ENCODE measurements around the gene FLNA. TPM values are rescaled to one million over a fixed set of nuclear protein-coding genes. Genes with fewer than 3 reads are reported as not detected.
"Not testable (repeated sequence)": the region's sequence is repeated elsewhere in the genome, so short reads cannot be mapped to it uniquely, and the experiment has no call there.

FLNA gene
- total RNA-seq, 1 donor from 2014 or later, result 824 TPM

DNA sequence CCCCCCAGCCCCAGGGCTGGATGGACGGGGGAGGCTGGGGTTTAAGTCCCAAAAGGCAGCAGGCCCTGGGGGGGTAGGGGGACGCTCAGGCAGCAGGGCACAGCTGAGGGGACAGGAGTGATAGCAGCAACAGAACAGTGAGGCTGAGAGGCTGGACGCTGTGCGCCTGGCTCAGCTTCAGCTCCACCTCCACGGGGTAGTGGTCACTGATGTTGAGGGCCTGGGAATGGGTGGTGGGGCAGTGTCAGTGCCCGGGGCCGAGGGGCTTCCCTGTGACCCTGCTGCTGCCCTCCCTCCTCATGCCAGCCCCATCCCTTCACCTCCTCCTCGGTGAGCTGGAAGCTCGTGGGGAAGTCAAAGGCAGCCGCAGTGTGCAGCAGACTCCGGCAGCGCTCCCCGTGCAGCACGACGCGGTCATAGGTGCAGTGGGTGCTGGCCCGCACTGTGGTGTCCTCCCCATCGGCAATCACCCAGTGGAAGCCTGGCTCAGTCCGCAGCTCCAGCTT, 28.2 kb upstream of the FLNA start:
- no peaks in the 10 kb centered on the region for H3K27me3 Mint-ChIP-seq
- intact Hi-C loops (cut with micrococcal nuclease), result no loop called here
- no peak for DNase-seq
- no peaks in the 10 kb centered on the region for H3K9me3 Mint-ChIP-seq
- H3K36me3 Mint-ChIP-seq (ENCODE audit: low read depth), result peaks cover 38% of the 10 kb centered on the region
- H3K27ac Mint-ChIP-seq, result no peak overlapping the region
- H3K4me3 Mint-ChIP-seq, result no peak overlapping the region
- H3K4me1 Mint-ChIP-seq, result peaks cover 11% of the 10 kb centered on the region

DNA sequence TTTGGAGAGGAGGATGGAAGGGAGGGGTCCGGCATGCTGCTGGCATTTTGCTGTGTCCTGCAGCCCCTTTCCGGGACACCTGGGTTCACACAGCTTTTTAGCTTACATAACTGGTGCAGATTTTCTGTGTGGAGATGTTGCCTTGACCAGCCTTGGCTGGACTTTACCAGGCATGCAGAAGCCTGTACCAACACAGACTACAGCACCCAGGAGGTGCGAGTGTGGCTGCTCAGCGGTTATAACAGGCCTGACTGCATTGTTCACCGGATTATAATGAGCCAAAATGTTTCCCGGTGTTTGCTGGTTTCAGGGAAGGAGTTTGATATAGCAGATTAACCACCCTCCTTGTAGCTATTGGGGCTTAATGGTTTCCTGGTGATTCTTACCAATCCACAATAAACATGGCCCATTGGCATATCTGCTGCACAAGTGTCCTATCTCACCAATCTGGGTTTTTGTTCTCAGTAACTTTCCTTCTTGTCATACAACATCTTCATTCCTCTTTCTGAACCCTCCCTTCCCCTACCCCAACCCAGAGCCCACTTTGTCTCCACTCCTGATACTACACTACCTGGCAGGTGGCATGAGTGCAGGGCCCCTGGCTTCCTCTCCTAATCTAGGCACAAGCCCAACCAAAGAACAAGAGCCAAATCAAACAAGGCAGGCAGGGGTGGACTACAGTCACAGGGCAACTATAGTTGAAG, 27.6 kb upstream of the FLNA start:
- peaks cover 11% of the 10 kb centered on the region for H3K4me1 Mint-ChIP-seq
- H3K9me3 Mint-ChIP-seq, result no peaks in the 10 kb centered on the region
- intact Hi-C loops (cut with micrococcal nuclease), result no loop called here
- no peak overlapping the region for H3K4me3 Mint-ChIP-seq
- no peaks in the 10 kb centered on the region for H3K27me3 Mint-ChIP-seq
- H3K36me3 Mint-ChIP-seq (ENCODE audit: low read depth), result peaks cover 38% of the 10 kb centered on the region
- DNase-seq, result no peak
- H3K27ac Mint-ChIP-seq, result no peak overlapping the region

DNA sequence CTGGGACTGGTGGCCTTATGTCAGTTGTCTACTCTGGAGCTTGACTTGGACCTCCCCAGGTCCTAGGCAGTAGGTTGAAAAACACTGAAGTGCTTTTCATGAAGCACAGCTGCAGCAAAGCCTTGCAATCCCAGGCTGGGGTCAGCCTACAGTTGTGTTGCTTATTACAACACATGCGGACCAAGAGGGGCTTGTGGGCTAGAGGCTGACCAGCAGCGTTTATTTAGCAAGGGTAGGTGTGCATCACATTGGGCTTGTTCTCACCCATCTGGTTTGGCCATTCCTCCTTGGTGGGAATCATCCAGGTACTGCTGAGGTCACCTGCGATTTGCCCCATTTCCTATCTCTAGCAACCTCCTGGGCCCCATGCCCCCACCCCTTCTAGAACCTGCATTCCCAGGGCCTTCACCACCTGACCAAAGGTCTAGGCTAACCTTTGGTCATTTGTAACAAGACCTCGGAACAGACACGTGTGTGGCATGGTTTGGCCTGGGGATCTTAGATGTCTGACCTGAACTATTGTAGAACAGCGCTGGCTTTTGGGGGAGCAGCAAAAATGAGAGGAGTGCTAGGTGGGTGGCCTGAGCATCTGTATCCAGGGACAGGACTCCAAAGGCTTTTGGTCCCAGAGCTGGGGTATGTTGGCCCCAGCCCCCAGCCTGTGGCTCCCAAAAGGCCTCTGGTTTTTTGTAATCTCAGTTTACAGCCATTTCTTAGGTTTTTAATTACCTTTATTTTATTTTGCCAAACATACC, 26.8 kb upstream of the FLNA start:
- H3K9me3 Mint-ChIP-seq, result no peaks in the 10 kb centered on the region
- peak overlapping the region; percentile 74 for H3K27ac Mint-ChIP-seq
- no peaks in the 10 kb centered on the region for H3K27me3 Mint-ChIP-seq
- no peak for DNase-seq
- H3K4me3 Mint-ChIP-seq, result peak overlapping the region; percentile 92
- H3K36me3 Mint-ChIP-seq (ENCODE audit: low read depth), result peaks cover 38% of the 10 kb centered on the region
- H3K4me1 Mint-ChIP-seq, result peaks cover 11% of the 10 kb centered on the region
- intact Hi-C loops (cut with micrococcal nuclease), result no loop called here

DNA sequence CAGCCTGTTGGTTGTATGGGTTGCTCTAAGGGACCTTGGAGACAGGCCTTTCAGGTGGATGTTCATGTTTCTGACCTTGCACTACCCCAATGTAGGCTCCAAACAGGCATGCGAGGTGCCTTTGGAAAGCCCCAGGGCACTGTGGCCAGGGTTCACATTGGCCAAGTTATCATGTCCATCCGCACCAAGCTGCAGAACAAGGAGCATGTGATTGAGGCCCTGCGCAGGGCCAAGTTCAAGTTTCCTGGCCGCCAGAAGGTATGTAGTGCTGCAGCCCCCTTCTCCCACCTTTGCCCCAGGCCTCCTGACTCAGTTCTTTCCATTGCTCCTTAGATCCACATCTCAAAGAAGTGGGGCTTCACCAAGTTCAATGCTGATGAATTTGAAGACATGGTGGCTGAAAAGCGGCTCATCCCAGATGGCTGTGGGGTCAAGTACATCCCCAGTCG, 26.0 kb upstream of the FLNA start:
- Mint-ChIP-seq H3K27ac (peak overlapping the region; percentile 100), H3K4me3 (peak overlapping the region; percentile 92), H3K36me3 (ENCODE audit: low read depth) (peaks cover 38% of the 10 kb centered on the region), H3K4me1 (peaks cover 11% of the 10 kb centered on the region)
- DNase-seq; intact Hi-C loops (cut with micrococcal nuclease); H3K27me3 Mint-ChIP-seq; H3K9me3 Mint-ChIP-seq: not testable (repeated sequence)

DNA sequence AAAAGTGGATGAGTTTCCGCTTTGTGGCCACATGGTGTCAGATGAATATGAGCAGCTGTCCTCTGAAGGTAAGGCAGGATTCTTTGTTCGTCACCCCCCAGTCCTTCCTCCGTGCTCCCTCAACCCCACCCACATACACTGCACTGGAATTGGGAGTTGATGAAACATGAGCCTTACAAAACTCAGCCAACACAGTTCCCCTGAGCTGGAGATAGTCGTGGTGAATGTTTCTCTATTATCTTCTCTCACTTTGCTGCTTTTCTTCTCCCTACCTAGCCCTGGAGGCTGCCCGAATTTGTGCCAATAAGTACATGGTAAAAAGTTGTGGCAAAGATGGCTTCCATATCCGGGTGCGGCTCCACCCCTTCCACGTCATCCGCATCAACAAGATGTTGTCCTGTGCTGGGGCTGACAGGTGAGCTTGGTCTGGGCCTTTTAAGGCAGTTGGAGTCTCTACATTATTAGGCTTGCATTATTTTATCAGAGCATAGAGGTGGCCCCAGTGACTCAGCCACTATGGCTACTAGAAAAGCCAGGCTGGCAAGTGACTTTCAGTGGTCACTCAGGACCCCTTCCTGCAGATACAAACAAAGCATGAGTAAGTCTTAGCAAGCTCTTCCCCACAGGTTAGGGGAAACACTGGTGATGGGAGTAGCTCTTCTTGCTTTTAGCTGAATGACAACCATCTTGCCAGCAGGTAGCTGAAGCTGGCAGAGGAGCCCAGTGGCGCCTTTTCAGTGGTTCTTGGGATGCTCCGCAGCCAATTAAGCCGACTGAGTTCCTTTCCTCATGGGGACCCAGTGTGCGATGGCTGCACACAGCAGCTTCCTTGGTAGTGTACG, 25.3 kb upstream of the FLNA start:
- H3K9me3 Mint-ChIP-seq, result no peaks in the 10 kb centered on the region

DNA sequence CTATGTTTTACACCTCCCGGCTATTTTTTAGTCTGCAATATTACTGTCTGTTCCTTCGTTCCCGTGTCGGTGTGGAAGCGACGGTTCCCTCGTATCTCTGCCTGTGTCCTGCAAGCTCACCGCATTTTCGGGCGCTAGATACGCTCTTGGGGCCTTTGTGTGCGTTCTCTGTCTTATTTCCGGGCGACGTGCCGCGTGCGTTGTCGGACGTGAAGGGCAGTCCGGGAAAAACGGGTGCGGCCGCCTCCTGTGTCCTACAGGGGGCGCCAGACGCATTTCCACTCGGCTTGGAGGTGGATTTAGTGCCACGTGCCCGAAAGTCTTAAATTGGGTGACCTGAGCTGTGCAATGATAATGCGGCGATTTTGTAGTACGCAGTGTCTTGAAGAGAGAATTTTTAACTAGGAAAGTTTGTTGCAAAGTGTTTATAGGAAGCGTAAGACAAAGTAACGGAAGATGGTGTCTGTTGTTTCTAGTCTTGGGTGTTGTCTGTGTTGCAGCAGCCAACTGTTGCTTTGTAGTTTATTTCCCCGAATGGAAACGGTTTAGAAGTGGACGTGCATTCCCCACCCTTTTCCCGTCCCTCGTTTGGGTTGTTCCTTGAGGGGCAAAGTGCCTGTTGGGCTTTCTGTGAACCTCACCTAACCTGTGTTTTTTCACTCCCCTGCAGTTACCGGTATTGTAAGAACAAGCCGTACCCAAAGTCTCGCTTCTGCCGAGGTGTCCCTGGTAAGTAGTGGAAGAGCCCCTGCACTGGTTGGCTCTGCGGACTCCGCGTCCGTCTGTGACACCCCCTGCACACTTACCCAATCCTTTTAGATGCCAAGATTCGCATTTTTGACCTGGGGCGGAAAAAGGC, 24.5 kb upstream of the FLNA start:
- Mint-ChIP-seq H3K4me3 (peak overlapping the region; percentile 92), H3K36me3 (ENCODE audit: low read depth) (peaks cover 38% of the 10 kb centered on the region), H3K27me3 (no peaks in the 10 kb centered on the region), H3K4me1 (peaks cover 11% of the 10 kb centered on the region), H3K9me3 (no peaks in the 10 kb centered on the region), H3K27ac (peak overlapping the region; percentile 100)
- peak; percentile 94 for DNase-seq
- intact Hi-C loops (cut with micrococcal nuclease), result loop anchor here (5.0 kb wide), 2 partner anchors 38 to 78 kb away; partner anchors contain the start of genes GDI1 and LAGE3

More for the DNA sequence above, 25.3 kb upstream of the FLNA start:
- Mint-ChIP-seq H3K36me3 (ENCODE audit: low read depth) (peaks cover 38% of the 10 kb centered on the region), H3K27me3 (no peaks in the 10 kb centered on the region), H3K4me1 (peaks cover 11% of the 10 kb centered on the region), H3K4me3 (peak overlapping the region; percentile 92), H3K27ac (peak overlapping the region; percentile 100)
- peak; percentile 77 for DNase-seq
- intact Hi-C loops (cut with micrococcal nuclease), result loop anchor here (5.0 kb wide), 2 partner anchors 38 to 78 kb away; partner anchors contain the start of genes GDI1 and LAGE3

DNA sequence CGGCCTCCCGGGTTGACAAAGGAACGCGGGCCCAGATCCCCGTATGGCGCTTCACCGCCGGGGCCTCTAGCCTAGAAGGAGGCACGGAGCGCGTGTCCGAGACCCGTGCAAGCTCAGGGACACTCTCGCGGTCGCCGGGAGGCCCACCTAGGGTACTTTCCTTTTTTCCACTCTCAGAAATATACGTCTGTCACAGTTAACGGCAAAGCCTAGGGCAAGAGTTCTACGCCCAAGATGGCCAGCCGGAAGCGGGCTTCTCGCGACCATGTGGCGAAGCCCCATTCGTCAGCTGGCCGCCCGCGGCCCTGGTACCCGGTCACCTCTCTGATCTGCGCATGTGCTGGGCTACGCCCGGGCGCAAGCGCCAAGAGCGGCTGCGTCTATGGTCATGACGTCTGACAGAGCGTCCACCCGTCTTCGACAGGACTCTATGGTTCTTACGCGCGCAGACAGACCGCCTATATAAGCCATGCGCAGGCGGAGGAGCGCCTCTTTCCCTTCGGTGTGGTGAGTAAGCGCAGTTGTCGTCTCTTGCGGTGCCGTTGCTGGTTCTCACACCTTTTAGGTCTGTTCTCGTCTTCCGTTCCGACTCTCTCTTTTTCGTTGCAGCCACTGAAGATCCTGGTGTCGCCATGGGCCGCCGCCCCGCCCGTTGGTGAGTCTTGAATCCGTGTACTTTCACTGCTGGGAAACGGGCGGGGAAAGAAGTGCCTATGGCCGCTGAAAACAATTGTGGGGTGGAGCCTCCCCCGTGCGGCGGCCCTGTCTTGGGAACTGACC, 23.6 kb upstream of the FLNA start, which contains the start of gene RPL10:
Gene RPL10 (plus strand): TSS at position 490 of the 780 bp plus-strand sequence. CDS start 143 bp downstream, at position 633.
- no peaks in the 10 kb centered on the region for H3K27me3 Mint-ChIP-seq
- H3K9me3 Mint-ChIP-seq, result no peaks in the 10 kb centered on the region
- H3K36me3 Mint-ChIP-seq (ENCODE audit: low read depth), result peaks cover 38% of the 10 kb centered on the region
- peak within 1 kb of the TSS; percentile 100 for H3K27ac Mint-ChIP-seq
- peak; percentile 97 for DNase-seq
- H3K4me3 Mint-ChIP-seq, result peak within 1 kb of the TSS; percentile 92
- peaks cover 11% of the 10 kb centered on the region for H3K4me1 Mint-ChIP-seq
- intact Hi-C loops (cut with micrococcal nuclease), result loop anchor here (5.0 kb wide), 2 partner anchors 39 to 79 kb away; partner anchors contain the start of genes GDI1 and LAGE3

DNA sequence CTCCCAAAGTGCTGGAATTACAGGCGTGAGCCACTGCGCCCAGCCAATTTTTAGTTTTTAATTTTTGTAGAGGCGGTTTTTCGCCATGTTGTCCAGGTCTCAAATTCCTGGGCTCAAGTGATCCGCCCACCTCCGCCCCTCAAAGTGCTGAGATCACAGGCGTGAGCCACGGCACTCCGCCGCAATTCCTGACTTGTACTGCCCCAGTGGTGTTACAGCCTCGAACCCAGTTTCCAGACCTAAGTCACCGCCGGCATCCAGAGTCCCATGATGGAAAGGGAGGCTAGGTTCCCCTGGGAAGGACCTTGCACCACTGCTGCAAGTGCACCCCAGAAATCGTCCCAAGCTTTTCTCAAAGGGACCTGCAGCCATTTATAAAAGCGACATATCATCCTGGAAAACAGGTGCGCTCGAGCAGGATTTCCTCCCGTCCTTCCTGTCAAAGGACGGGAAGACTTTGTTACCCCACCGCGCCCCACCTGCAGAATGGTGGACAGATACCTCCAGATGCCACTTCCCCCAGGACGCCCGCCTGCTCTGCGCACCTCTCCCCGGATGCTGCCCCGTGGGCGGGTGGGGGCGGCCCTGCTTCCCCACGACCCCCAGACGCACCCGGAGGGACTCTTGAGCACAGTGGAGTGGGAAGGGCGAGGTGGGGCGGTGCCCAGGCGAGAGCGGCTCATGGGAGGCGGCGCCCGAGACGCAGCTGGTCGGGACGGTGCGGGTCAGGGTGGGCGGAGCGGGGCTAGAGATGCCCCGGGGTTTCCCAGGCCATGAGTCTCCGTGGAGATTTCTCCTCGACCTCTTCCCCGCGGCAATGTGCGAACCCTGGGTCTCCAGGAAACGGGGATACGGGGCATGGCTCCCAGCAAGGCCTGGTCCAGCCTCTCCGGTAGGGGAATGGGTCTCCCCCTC, 22.8 kb upstream of the FLNA start:
- peak; percentile 89 for DNase-seq
- intact Hi-C loops (cut with micrococcal nuclease), result loop anchor here (5.0 kb wide), 2 partner anchors 40 to 80 kb away; partner anchors contain the start of genes GDI1 and LAGE3
- Mint-ChIP-seq H3K4me1 (peaks cover 11% of the 10 kb centered on the region), H3K27me3 (no peaks in the 10 kb centered on the region), H3K9me3 (no peaks in the 10 kb centered on the region), H3K4me3 (peak overlapping the region; percentile 92), H3K36me3 (ENCODE audit: low read depth) (peaks cover 35% of the 10 kb centered on the region), H3K27ac (peak overlapping the region; percentile 100)

DNA sequence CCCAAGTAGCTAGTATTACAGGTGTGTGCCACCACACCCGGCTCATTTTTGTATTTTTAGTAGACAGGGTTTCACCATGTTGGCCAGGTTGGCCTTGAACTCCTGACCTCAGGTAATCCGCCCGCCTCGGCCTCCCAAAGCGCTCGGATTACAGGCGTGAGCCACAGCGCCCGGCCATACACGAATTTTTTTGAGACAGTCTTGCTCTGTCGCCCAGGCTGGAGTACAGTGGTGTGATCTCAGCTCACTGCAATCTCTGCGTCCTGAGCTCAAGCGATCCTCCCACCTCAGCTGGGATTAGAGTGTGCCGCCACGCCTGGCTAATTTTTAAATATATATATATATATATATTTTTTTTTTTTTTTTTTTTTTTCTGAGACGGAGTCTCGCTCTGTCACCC, 21.9 kb upstream of the FLNA start:
- not testable (repeated sequence) for H3K9me3 Mint-ChIP-seq, DNase-seq, H3K27ac Mint-ChIP-seq, H3K27me3 Mint-ChIP-seq
- intact Hi-C loops (cut with micrococcal nuclease), result loop anchor here (5.0 kb wide), 2 partner anchors 41 to 81 kb away; partner anchors contain the start of genes GDI1 and LAGE3
- peak overlapping the region; percentile 92 for H3K4me3 Mint-ChIP-seq
- peaks cover 11% of the 10 kb centered on the region for H3K4me1 Mint-ChIP-seq
- H3K36me3 Mint-ChIP-seq (ENCODE audit: low read depth), result peaks cover 33% of the 10 kb centered on the region

DNA sequence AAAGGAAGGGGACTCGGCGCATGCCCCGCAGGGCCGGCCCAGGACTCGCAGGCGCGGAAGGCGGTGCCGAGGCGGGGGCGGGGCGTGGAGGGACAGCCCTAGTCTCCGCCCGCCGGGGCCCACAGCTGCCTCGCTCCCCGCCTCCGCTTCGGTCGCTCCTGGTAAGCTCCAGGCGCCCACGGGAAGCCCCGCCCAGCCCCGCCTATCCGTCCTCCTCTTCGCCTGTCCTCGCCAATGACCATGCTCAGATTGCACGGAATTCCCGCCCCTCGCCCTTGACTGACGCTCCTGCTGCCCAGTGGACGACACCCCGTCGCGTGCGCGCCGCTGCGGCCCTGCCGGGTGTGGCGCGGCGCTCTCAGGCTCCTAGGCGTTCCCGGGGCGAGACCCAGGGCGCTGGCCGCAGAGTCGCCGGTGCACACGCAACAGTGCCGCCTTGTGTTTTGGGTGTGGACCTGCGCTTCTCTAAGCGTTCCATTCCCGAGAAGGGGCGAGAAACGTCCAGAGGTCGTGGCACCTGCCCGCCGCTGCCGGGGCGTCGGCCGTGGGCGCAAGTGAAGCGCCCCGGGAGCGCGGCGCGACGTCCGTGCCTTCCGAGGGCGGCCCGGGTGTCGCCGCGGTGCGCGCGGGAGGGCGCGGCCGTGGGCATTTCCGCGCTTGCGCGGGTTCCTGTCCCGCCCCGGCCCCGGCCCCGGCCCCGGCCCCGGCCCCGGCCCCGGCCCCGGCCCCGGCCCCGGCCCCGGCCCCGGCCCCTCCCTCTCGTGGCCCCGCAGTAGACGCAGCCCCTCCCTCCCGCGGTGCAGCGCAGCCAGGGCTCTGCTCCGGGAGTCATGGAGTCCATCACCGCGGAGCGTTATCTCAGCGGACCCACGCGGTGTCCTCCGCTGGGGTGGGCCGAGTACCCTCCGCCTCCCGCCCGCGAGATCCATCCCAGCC, 15.6 kb upstream of the FLNA start:
- H3K9me3 Mint-ChIP-seq; intact Hi-C loops (cut with micrococcal nuclease); H3K36me3 Mint-ChIP-seq (ENCODE audit: low read depth); H3K4me3 Mint-ChIP-seq; H3K27me3 Mint-ChIP-seq; H3K27ac Mint-ChIP-seq; H3K4me1 Mint-ChIP-seq: not testable (repeated sequence)
- peak; percentile 80 for DNase-seq

Measured in activated CD4-positive, alpha-beta T cell treated with anti-CD3 and anti-CD28 coated beads, Interleukin-2, amount 10 ng/mL, durations not matched to agents 24 days and 14 days (primary cell).